ENCODE results near the gene ACIN1.

The ACIN1 gene

DNA sequence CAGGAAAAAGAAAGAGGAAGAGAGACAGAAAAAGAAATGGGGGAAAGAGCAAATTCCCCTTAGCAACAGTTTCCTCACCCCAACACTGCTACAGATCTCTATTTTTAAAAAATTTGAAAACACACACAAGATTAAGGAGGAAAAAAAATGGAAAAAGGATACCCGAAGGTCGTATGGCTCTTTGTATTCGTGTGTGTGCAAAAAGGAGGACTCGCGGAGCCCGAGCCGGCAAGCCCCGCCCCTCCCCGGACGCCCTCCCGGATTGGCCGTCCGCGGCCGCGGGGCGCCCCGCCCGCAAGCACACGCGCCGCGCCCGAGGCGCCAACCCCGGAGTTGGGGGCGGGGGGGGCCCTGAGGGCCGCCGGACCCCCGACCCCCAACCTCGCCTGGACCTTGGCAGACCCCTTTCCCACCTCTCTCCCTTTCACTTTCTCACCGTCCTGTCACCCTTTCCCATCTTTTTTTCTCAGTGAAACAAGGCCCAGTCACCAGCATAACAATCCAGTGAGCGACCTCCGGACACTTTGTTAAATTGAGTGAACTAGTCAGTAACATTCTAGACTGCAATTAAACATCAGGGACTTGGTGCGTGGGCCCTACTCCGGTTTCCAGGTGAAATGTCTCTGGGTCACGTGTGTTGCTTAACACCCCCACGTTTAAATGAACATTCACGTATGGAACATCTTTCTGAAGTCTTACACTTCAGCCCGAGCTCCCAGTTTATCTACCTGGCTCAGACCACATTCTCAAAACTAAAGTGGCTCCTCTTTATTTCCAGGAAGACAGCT lies 84.8 kb downstream of the ACIN1 start, which contains the start of gene C14orf93:
Gene C14orf93, minus strand, starts transcription at position 205 of the 788 bp plus-strand sequence. CDS start 11,120 bp downstream, outside the sequence.
- Histone ChIP-seq H3F3A (ENCODE audit: insufficient read depth, low read length) (peaks cover 9% of the 10 kb centered on the region; the same call in 1 of the 2 replicates), H2AFZ (ENCODE audit: low read length) (peak within 1 kb of the TSS; percentile 68), H3K9me2 (ENCODE audit: low read depth, low read length) (no peaks in the 10 kb centered on the region), H3K27ac (ENCODE audit: low read depth, low read length, poor library complexity, severe bottlenecking) (peak within 1 kb of the TSS; percentile 88), H3K4me3 (ENCODE audit: low read depth, low read length, poor library complexity, severe bottlenecking) (peak within 1 kb of the TSS; percentile 62), H4K20me1 (ENCODE audit: insufficient read depth, low read length) (no peaks in the 10 kb centered on the region), H3K9me3 (ENCODE audit: low read length) (no peaks in the 10 kb centered on the region), H3K36me3 (ENCODE audit: insufficient read depth, low read length) (no peaks in the 10 kb centered on the region), H3K4me2 (ENCODE audit: low read length) (peak within 1 kb of the TSS; percentile 80), H3K79me2 (ENCODE audit: insufficient read depth, low read length) (no peaks in the 10 kb centered on the region), H3K9ac (ENCODE audit: low read length) (peak within 1 kb of the TSS; percentile 73), H3K27me3 (ENCODE audit: insufficient read depth, low read length) (no peaks in the 10 kb centered on the region), H3K4me1 (ENCODE audit: insufficient read depth, low read length, severe bottlenecking) (peaks cover 46% of the 10 kb centered on the region)
- TF ChIP-seq EZH2 (IDR thresholded peaks at IDR 0.05; ENCODE audit: borderline replicate concordance, low read length), result no peak
- TF ChIP-seq, protein P1, sequence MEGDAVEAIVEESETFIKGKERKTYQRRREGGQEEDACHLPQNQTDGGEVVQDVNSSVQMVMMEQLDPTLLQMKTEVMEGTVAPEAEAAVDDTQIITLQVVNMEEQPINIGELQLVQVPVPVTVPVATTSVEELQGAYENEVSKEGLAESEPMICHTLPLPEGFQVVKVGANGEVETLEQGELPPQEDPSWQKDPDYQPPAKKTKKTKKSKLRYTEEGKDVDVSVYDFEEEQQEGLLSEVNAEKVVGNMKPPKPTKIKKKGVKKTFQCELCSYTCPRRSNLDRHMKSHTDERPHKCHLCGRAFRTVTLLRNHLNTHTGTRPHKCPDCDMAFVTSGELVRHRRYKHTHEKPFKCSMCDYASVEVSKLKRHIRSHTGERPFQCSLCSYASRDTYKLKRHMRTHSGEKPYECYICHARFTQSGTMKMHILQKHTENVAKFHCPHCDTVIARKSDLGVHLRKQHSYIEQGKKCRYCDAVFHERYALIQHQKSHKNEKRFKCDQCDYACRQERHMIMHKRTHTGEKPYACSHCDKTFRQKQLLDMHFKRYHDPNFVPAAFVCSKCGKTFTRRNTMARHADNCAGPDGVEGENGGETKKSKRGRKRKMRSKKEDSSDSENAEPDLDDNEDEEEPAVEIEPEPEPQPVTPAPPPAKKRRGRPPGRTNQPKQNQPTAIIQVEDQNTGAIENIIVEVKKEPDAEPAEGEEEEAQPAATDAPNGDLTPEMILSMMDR (IDR thresholded peaks at IDR 0.05; ENCODE audit: low read length), result no peak

GRCh38 chr14:23009483-23009938 lies 85.4 kb downstream of the ACIN1 start:
- Histone ChIP-seq H3K36me3 (ENCODE audit: insufficient read depth, low read length) (no peaks in the 10 kb centered on the region), H3F3A (ENCODE audit: insufficient read depth, low read length) (peaks cover 9% of the 10 kb centered on the region; the same call in 1 of the 2 replicates), H4K20me1 (ENCODE audit: insufficient read depth, low read length) (no peaks in the 10 kb centered on the region), H3K4me3 (ENCODE audit: low read depth, low read length, poor library complexity, severe bottlenecking) (peak overlapping the region; percentile 62), H2AFZ (ENCODE audit: low read length) (no peak overlapping the region), H3K9me3 (ENCODE audit: low read length) (no peaks in the 10 kb centered on the region), H3K79me2 (ENCODE audit: insufficient read depth, low read length) (no peaks in the 10 kb centered on the region), H3K27me3 (ENCODE audit: insufficient read depth, low read length) (no peaks in the 10 kb centered on the region), H3K4me2 (ENCODE audit: low read length) (peak overlapping the region; percentile 80), H3K9me2 (ENCODE audit: low read depth, low read length) (no peaks in the 10 kb centered on the region), H3K9ac (ENCODE audit: low read length) (peak overlapping the region; percentile 73), H3K27ac (ENCODE audit: low read depth, low read length, poor library complexity, severe bottlenecking) (peak overlapping the region; percentile 88), H3K4me1 (ENCODE audit: insufficient read depth, low read length, severe bottlenecking) (peaks cover 46% of the 10 kb centered on the region)
- TF ChIP-seq, protein P1 (IDR thresholded peaks at IDR 0.05; ENCODE audit: low read length), result no peak
- TF ChIP-seq EZH2 (IDR thresholded peaks at IDR 0.05; ENCODE audit: borderline replicate concordance, low read length), result no peak

DNA sequence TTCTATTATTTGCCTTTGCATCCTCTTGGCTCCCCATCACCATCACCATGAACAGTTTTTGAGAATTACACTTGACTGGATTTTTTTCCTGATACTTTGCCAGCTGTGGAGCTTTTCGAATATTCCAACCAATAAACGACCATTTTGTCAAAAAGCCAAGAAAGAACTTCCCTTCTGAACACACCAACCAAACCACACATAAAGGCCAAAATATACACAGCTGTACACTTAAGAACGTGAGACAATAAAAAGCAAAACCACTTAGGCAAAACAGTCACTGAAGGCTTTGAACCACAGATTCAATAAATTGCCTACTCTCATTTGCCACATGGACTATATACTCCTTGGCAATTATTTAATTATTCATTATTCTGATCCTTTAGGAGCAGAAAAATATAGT lies 86.1 kb downstream of the ACIN1 start:
- Histone ChIP-seq H3K4me2 (ENCODE audit: low read length) (peak overlapping the region; percentile 80), H3K27ac (ENCODE audit: low read depth, low read length, poor library complexity, severe bottlenecking) (peak overlapping the region; percentile 88), H3F3A (ENCODE audit: insufficient read depth, low read length) (peaks cover 9% of the 10 kb centered on the region; the same call in 1 of the 2 replicates), H3K36me3 (ENCODE audit: insufficient read depth, low read length) (no peaks in the 10 kb centered on the region), H3K27me3 (ENCODE audit: insufficient read depth, low read length) (no peaks in the 10 kb centered on the region), H3K9me2 (ENCODE audit: low read depth, low read length) (no peaks in the 10 kb centered on the region), H2AFZ (ENCODE audit: low read length) (no peak overlapping the region), H3K9ac (ENCODE audit: low read length) (peak overlapping the region; percentile 73), H4K20me1 (ENCODE audit: insufficient read depth, low read length) (no peaks in the 10 kb centered on the region), H3K79me2 (ENCODE audit: insufficient read depth, low read length) (no peaks in the 10 kb centered on the region), H3K4me1 (ENCODE audit: insufficient read depth, low read length, severe bottlenecking) (peaks cover 46% of the 10 kb centered on the region), H3K9me3 (ENCODE audit: low read length) (no peaks in the 10 kb centered on the region), H3K4me3 (ENCODE audit: low read depth, low read length, poor library complexity, severe bottlenecking) (peak overlapping the region; percentile 62)
- TF ChIP-seq, protein P1 (IDR thresholded peaks at IDR 0.05; ENCODE audit: low read length), result no peak
- TF ChIP-seq EZH2 (IDR thresholded peaks at IDR 0.05; ENCODE audit: borderline replicate concordance, low read length), result no peak

Measured in OCI-LY1 (cell line).